GM21786 (cell line): Measurements from ENCODE around the gene DPEP2.
"Not testable (repeated sequence)": the region's sequence is repeated elsewhere in the genome, so short reads cannot be mapped to it uniquely, and the experiment has no call there.

Experiments
- ATAC-seq: cut with Tn5 transposase; IDR thresholded peaks from one replicate; pipeline ENCODE4 v1.9.1; 2021; ENCODE audit not compliant: unreplicated experiment

The DPEP2 gene

GRCh38 chr16:67939507-67940445 lies 59.5 kb downstream of the DPEP2 start:
- no peak for ATAC-seq

- ATAC-seq: not testable (repeated sequence)
Observed at GRCh38 chr16:67937713-67938112, 61.6 kb downstream of the DPEP2 start.
